GM18507 (cell line): Measurements from ENCODE around the gene MMP25.
A peak's percentile ranks its signal among the peaks of the same experiment; 100 is the strongest.

Experiments
- DNase-seq: peaks from one replicate; pipeline ENCODE4 v3.0.0; 2011; ENCODE audit warnings: low read depth; ENCODE audit not compliant: insufficient read length; ENCODE audit errors: extremely low spot score
- FAIRE-seq: peaks from 2 replicates; lab custom pipeline; 2011; peaks lifted over from hg19 to GRCh38; lab: Jason Lieb, UNC

Gene MMP25

GRCh38 chr16:3101841-3102470, 55.6 kb downstream of the MMP25 start:
- no peak for FAIRE-seq

GRCh38 chr16:3106205-3106928, 60.0 kb downstream of the MMP25 start:
- FAIRE-seq, result peak; percentile 62
- peak; percentile 97 for DNase-seq

More at GRCh38 chr16:3101841-3102470, 55.6 kb downstream of the MMP25 start:
- no peak for DNase-seq
